ENCODE measurements around the gene WDR70.

Gene WDR70

GRCh38 chr5:37495210-37495609, 116.1 kb downstream of the WDR70 start:
- Mint-ChIP-seq H3K9me3 (peaks cover 3% of the 10 kb centered on the region), H3K4me1 (peaks cover 6% of the 10 kb centered on the region)

GRCh38 chr5:37495668-37496347, 116.7 kb downstream of the WDR70 start:
- peaks cover 6% of the 10 kb centered on the region for H3K4me1 Mint-ChIP-seq
- H3K36me3 Mint-ChIP-seq (ENCODE audit: low read depth): peaks cover 45% of the 10 kb centered on the region
- no peak overlapping the region for H3K4me3 Mint-ChIP-seq
- no peak overlapping the region for H3K27ac Mint-ChIP-seq
- H3K27me3 Mint-ChIP-seq (ENCODE audit: low read depth): no peaks in the 10 kb centered on the region
- no peak for TF ChIP-seq CTCF (IDR thresholded peaks at IDR 0.05; ENCODE audit: unreplicated experiment in 3 of 3)
- peaks cover 3% of the 10 kb centered on the region for H3K9me3 Mint-ChIP-seq

More at GRCh38 chr5:37495210-37495609, 116.1 kb downstream of the WDR70 start:
- Mint-ChIP-seq H3K36me3 (ENCODE audit: low read depth) (peaks cover 42% of the 10 kb centered on the region), H3K4me3 (no peak overlapping the region), H3K27me3 (ENCODE audit: low read depth) (no peaks in the 10 kb centered on the region), H3K27ac (no peak overlapping the region)
- no peak for TF ChIP-seq CTCF (IDR thresholded peaks at IDR 0.05; ENCODE audit: unreplicated experiment in 3 of 3)

GRCh38 chr5:37496902-37497445, 117.9 kb downstream of the WDR70 start:
- H3K4me3 Mint-ChIP-seq: no peak overlapping the region
- no peaks in the 10 kb centered on the region for H3K27me3 Mint-ChIP-seq (ENCODE audit: low read depth)
- peaks cover 56% of the 10 kb centered on the region for H3K36me3 Mint-ChIP-seq (ENCODE audit: low read depth)
- H3K4me1 Mint-ChIP-seq: peaks cover 6% of the 10 kb centered on the region
- H3K9me3 Mint-ChIP-seq: peaks cover 6% of the 10 kb centered on the region
- TF ChIP-seq CTCF (IDR thresholded peaks at IDR 0.05; ENCODE audit: unreplicated experiment in 3 of 3): no peak
- H3K27ac Mint-ChIP-seq: no peak overlapping the region

GRCh38 chr5:37501152-37501551, 122.0 kb downstream of the WDR70 start:
- Mint-ChIP-seq H3K4me1 (no peaks in the 10 kb centered on the region), H3K36me3 (ENCODE audit: low read depth) (peaks cover 69% of the 10 kb centered on the region), H3K9me3 (peaks cover 19% of the 10 kb centered on the region), H3K4me3 (no peak overlapping the region), H3K27me3 (ENCODE audit: low read depth) (no peaks in the 10 kb centered on the region), H3K27ac (no peak overlapping the region)
- TF ChIP-seq CTCF (IDR thresholded peaks at IDR 0.05; ENCODE audit: unreplicated experiment in 3 of 3): no peak

- Mint-ChIP-seq H3K36me3 (ENCODE audit: low read depth) (peaks cover 41% of the 10 kb centered on the region), H3K4me3 (no peak overlapping the region), H3K4me1 (no peaks in the 10 kb centered on the region), H3K27ac (no peak overlapping the region), H3K27me3 (ENCODE audit: low read depth) (peaks cover 5% of the 10 kb centered on the region), H3K9me3 (peaks cover 19% of the 10 kb centered on the region)
- no peak for TF ChIP-seq CTCF (IDR thresholded peaks at IDR 0.05; ENCODE audit: unreplicated experiment in 3 of 3)
Measured at GRCh38 chr5:37506241-37506640, 127.1 kb downstream of the WDR70 start.

GRCh38 chr5:37506722-37507121, 127.6 kb downstream of the WDR70 start:
- Mint-ChIP-seq H3K4me3 (no peak overlapping the region), H3K4me1 (no peaks in the 10 kb centered on the region), H3K36me3 (ENCODE audit: low read depth) (peaks cover 38% of the 10 kb centered on the region), H3K27me3 (ENCODE audit: low read depth) (peaks cover 5% of the 10 kb centered on the region), H3K9me3 (peaks cover 18% of the 10 kb centered on the region), H3K27ac (no peak overlapping the region)
- no peak for TF ChIP-seq CTCF (IDR thresholded peaks at IDR 0.05; ENCODE audit: unreplicated experiment in 3 of 3)

Measured in nephron (organoid).